ENCODE results near the gene P2RX4.
"Not testable (repeated sequence)": the region's sequence is repeated elsewhere in the genome, so short reads cannot be mapped to it uniquely, and the experiment has no call there.

Gene P2RX4

DNA sequence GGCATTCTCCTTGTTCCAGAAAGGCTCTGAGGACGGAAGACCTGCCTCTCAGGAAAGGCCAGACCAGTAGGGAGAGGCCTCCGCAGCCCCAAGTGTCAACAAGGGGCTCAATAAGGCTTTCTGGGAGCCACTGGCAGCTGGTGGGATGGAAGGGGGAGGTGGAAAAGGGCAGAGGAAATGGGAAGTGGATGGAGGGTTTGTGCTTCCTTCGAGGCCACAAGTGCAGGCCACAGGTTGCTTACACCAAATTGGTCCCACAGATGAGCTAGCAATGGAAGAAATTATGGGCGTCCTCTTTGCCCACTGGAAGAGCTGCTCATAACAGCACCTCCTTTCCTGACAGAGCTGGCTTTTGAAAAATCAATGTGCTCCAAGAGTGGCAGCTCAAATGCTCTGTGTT is 28.2 kb downstream of the P2RX4 start:
- H3K4me3 ChIP-seq (ENCODE audit: low read length) = no peak overlapping the region
- DNase-seq (ENCODE audit: low read depth, low spot score) = no peak

- peak; percentile 61 for DNase-seq (ENCODE audit: low read depth, low spot score)
- H3K4me3 ChIP-seq (ENCODE audit: low read length) = peak overlapping the region; percentile 27; the same call in 1 of the 2 replicates
These were observed 28.8 kb downstream of the P2RX4 start for GRCh38 chr12:121238604-121239350.

DNA sequence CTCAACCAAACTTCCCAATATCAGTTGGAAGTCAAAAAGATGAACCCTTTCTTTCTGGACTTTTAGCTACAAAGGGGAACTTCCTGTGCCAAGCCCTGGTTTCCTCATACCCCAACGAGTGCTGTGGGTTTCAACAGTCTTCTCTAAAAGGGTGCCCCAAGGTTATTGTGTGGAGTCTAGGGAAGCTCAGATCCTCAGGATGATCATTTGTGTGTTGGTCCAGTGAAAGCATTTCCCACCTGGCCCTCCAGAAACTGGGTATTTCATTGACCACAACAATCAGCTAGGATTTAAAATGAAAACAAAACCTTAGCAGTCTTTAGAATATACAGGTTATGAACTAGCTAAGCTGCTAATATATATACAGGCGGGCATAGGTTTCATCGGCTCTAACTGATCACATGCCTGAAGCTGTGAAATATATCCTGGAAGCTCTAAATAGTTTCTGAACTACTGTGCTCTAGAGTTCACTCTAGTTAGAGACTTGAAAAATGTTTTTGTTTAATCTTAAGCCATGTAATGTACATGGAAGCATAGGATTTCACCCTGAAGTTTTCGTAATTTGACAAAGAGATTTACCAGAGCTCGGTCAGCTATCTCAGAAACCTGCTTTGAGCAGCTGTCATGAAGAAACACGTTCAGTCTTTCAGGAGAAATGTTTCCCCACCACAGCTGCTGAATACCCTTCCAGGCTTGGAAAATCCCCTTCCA is 29.6 kb downstream of the P2RX4 start:
- H3K4me3 ChIP-seq (ENCODE audit: low read length) = peak overlapping the region; percentile 27; the same call in 1 of the 2 replicates
- peak; percentile 48 for DNase-seq (ENCODE audit: low read depth, low spot score)

DNA sequence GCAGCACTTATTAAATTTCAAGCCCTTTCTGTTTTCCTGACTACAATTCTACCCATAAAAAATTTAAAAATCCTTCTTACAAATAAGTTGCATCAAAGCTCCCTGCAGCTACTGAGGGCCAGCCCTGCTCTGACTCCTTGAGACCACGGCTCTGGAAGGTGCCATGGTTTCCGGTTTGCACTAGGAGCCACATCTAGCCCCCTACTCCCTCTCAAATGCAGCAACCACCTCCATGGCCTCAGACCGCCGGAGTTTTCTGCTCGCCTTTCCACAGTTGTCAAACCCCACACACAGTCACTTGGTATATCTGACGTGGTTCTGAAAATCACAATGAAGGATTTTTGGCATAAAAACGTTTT is 30.1 kb downstream of the P2RX4 start:
- DNase-seq (ENCODE audit: low read depth, low spot score) = no peak
- no peak overlapping the region for H3K4me3 ChIP-seq (ENCODE audit: low read length)

GRCh38 chr12:121240484-121241101 is 30.7 kb downstream of the P2RX4 start:
- peak; percentile 70 for DNase-seq (ENCODE audit: low read depth, low spot score)
- H3K4me3 ChIP-seq (ENCODE audit: low read length) = peak overlapping the region; percentile 9; the same call in 1 of the 2 replicates

- no peak overlapping the region for H3K4me3 ChIP-seq (ENCODE audit: low read length)
- no peak for DNase-seq (ENCODE audit: low read depth, low spot score)
These were observed 31.4 kb downstream of the P2RX4 start for GRCh38 chr12:121241156-121241970.

DNA sequence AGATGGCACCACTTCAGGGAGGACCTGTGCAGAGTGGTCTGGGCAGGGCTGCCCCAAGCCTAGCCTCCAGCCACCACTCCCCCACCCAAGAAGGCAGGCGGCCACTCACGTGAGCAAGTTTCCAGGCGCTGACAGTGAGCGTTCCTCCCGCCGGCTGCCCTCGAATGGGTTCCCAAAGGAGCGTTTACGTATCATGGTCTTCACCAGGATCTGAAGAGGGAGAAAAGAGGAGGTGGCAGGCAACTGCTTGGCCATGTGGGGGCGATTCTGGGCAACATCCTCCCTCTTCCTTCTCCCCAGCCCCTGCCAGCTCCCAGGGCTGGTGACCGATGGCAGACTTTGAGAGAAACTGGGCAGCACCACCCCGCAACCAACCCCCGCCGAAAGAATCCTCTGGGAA is 35.1 kb downstream of the P2RX4 start:
- no peak overlapping the region for H3K4me3 ChIP-seq (ENCODE audit: low read length)
- DNase-seq (ENCODE audit: low read depth, low spot score) = no peak

DNA sequence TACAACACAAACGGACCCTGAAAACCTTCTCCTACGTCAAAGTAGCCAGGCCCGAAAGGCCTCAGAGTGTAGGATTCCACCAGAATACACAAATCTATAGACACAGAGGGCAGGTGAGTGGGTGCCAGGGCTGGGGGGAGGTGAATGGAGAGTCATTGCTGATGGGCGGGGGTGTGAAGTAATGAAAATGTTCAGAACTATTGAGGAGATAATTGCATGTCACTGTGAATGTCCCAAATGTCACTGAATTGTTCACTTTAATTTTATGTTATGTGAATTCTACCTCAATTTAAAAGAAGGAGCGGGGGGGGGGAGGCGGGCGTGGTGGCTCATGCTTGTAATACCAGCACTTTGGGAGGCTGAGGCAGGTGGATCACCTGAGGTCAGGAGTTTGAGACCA is 36.0 kb downstream of the P2RX4 start:
- H3K4me3 ChIP-seq (ENCODE audit: low read length) = no peak overlapping the region
- DNase-seq (ENCODE audit: low read depth, low spot score) = no peak

DNA sequence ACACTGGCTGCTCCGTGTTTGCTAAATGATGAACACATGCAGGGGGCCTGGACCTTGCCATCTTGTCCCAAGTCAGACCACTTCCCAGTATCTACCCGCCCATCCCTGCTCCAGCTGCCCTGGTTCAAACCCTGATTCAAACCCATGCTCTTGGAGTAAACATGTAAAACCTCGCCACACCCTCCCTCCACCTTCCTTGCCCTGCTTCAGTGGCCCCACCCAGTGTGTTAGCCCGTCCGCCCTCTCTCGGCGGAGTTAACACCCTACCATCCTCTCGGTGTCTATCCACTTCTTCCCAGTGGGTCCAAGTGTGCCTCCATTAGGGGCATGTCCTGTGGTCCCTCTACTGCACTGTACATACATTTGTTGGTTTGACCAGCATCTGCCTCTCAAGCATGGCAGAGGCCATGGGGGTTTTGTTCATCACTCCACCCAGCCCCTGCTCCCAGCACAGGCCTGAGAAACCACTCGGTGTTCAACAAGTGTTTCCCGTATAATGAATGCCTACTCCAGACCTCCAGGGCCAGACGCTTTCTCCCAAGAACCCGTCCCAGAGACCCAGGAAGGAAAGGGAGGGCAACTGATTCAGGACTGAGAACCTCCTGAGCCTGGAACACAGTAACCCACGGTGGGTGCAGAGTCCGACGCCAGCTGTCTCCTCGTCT is 37.1 kb downstream of the P2RX4 start:
- no peak for DNase-seq (ENCODE audit: low read depth, low spot score)
- no peak overlapping the region for H3K4me3 ChIP-seq (ENCODE audit: low read length)

GRCh38 chr12:121248622-121249021 is 38.7 kb downstream of the P2RX4 start:
- H3K4me3 ChIP-seq (ENCODE audit: low read length) = no peak overlapping the region
- no peak for DNase-seq (ENCODE audit: low read depth, low spot score)

DNA sequence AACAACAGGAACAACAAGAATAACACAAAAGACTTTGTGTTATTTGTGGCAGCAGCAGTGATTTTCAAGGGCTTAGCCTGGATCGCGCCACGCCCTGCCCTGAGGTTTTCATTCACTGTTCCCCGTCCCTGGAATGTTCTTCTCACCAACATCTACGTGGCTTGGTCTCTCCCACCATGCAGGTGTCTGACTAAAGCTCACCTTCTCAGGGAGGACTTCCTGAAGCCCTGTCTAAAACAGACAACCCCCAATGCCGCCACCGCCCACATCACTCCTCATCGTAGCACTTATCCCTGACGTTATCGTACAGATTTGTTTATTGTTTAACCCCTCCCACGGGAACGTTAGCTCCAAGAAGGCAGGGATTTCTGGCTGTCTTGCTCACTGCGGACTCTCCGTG is 40.4 kb downstream of the P2RX4 start:
- H3K4me3 ChIP-seq (ENCODE audit: low read length) = no peak overlapping the region
- no peak for DNase-seq (ENCODE audit: low read depth, low spot score)

GRCh38 chr12:121251838-121252237 is 41.9 kb downstream of the P2RX4 start:
- no peak for DNase-seq (ENCODE audit: low read depth, low spot score)
- H3K4me3 ChIP-seq (ENCODE audit: low read length) = no peak overlapping the region

DNA sequence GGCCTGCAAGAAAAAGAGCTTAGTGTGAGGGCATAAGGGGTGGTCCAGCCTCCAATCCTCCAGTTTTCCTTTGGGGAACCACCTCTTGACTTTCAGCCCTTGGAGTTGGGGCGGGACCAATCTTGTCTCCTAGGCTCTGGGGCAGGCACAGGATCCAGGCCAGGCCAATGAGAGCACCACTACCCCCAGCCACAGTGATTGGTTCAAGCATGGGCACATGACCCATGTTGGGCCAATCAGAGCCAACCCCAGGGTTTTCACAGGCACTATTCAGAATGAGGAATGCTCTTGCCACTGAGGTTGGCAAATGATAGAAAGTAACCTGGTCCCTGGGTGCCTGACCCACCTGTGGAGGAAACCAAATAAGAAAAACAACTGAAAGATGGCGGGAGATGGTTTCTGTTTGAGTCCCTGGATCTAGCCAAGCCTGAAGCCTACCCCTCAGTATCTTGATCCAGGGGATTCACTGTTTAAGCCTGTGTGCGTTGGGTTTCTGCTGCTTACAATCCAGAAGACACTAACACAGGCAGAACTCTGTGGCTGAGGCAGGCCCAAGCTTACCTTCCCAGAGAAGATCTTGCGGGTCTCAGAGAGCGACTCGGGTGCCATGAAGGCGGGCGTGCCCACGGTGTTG is 42.9 kb downstream of the P2RX4 start:
- no peak overlapping the region for H3K4me3 ChIP-seq (ENCODE audit: low read length)
- DNase-seq (ENCODE audit: low read depth, low spot score) = no peak

GRCh38 chr12:121253638-121254335 is 43.9 kb downstream of the P2RX4 start:
- DNase-seq (ENCODE audit: low read depth, low spot score) = no peak
- no peak overlapping the region for H3K4me3 ChIP-seq (ENCODE audit: low read length)

DNA sequence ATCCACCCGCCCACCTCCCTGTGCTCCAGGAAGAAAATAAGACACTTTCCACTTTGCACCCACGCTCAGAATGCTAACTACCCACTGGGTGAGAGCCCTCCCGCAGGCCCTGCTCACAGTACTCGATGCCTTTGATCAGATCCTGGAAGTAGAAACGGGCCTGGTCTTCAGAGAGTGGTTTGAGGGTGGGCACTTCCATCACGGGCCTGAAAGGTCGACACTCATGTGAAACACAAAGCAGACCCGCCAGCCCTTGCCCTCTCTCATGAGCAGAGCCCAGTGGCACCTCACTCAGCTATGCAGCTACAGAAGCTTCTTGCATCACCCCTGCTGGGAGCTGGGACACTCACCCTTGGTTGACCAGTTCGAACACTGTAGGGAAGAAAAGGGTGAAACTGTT is 45.5 kb downstream of the P2RX4 start:
- no peak overlapping the region for H3K4me3 ChIP-seq (ENCODE audit: low read length)
- DNase-seq (ENCODE audit: low read depth, low spot score) = no peak

DNA sequence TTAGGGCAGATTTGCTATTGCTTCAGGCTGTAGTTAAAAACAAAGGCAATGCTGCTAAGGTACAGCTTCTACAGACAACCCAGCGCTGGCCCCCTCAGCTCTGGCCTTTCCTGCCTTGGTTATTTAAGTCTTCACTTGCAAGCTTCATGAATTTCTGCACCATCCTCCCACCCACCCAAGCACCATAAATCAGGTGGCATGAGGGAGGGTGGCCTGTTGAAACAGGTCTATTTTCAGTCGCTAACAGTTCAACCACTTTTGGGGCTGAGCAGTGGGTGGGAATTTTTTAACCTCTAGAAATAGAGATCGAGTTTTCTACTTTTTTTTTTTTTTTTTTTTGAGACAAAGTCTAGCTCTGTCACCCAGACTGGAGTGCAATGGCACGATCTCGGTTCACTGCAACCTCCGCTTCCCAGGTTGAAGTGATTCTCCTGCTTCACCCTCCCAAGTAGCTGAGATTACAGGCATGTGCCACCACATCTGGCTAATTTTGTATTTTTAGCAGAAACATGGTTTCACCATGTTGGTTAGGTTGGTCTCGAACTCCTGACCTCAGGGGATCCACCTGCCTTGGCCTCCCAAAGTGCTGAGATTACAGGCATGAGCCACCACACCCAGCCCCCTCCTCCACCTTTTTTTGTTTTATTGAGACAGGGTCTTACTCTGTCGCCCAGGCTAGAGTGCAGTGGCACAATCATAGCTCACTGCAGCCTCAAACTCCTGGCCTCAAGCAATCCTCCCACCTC is 47.9 kb downstream of the P2RX4 start:
- DNase-seq (ENCODE audit: low read depth, low spot score); H3K4me3 ChIP-seq (ENCODE audit: low read length): not testable (repeated sequence)

GRCh38 chr12:121259074-121259473 is 49.1 kb downstream of the P2RX4 start:
- no peak for DNase-seq (ENCODE audit: low read depth, low spot score)
- no peak overlapping the region for H3K4me3 ChIP-seq (ENCODE audit: low read length)

Data from Jurkat, Clone E6-1 (cell line).